GM18517 (cell line): ENCODE data around the gene RNF168.
A peak's percentile ranks its signal among the peaks of the same experiment; 100 is the strongest.
"Not testable (repeated sequence)": the region's sequence is repeated elsewhere in the genome, so short reads cannot be mapped to it uniquely, and the experiment has no call there.

Experiments
- ATAC-seq: cut with Tn5 transposase; IDR thresholded peaks from one replicate; pipeline ENCODE4 v1.9.1; 2021; ENCODE audit warnings: mild to moderate bottlenecking, moderate library complexity; ENCODE audit not compliant: unreplicated experiment

Gene RNF168

DNA sequence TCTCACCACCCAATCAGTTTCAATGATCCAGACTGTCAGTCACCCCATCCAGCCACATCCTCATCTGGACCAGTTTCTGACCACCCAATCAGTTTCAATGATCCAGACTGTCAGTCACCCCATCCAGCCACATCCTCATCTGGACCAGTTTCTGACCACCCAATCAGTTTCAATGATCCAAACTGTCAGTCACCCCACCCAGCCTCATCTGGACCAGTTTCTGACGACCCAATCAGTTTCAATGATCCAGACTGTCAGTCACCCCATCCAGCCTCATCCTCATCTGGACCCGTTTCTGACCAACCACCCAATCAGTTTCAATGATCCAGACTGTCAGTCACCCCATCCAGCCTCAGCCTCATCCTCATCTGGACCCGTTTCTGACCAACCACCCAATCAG lies 33.4 kb downstream of the RNF168 start:
- not testable (repeated sequence) for ATAC-seq

DNA sequence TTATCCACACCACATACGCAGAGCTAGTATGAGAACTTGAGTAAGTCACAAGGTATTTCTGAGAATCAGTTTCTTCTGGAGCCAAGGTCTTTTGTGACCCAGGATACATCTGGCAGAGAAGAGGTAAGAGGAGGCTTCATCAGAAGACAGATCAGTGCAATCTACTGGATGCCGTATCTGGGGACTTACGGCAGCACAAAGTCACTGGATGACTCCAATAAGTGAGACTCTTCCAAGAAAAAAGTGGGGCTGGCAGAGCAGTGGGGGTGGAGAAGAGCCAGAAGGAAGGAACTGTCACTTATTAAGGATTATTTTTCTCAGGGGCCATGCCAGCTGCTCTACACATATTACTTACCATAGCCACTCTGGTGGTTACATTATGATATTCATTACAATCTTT lies 39.8 kb downstream of the RNF168 start:
- no peak for ATAC-seq

DNA sequence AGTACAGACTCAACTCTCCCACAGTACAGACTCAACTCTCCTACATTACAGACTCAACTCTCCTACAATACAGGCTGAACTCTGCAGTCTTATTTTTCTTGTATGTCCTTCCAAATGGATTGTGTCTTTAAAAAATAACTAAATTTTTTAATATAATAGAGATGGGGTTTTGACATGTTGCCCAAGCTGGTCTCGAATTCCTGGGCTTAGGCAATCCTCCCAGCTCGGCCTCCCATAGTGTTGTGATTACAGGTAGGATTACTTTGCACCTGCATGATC lies 40.2 kb downstream of the RNF168 start:
- ATAC-seq: no peak

DNA sequence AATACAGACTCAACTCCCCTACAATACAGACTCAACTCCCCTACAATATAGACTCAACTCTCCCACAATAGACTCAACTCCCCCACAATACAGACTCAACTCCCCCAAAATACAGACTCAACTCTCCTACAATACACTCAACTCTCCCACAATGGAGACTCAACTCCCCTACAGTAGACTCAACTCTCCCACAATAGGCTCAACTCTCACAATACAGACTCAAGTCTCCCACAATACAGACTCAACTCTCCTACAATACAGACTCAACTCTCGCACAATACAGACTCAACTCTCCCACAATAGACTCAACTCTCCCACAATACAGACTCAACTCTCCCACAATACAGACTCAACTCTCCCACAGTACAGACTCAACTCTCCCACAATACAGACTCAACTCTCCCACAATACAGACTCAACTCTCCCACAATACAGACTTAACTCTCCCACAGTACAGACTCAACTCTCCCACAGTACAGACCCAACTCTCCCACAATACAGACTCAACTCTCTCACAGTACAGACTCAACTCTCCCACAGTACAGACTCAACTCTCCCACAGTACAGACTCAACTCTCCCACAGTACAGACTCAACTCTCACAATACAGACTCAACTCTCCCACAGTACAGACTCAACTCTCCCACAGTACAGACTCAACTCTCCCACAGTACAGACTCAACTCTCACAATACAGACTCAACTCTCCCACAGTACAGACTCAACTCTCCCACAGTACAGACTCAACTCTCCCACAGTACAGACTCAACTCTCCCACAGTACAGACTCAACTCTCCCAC lies 40.7 kb downstream of the RNF168 start:
- ATAC-seq: not testable (repeated sequence)

DNA sequence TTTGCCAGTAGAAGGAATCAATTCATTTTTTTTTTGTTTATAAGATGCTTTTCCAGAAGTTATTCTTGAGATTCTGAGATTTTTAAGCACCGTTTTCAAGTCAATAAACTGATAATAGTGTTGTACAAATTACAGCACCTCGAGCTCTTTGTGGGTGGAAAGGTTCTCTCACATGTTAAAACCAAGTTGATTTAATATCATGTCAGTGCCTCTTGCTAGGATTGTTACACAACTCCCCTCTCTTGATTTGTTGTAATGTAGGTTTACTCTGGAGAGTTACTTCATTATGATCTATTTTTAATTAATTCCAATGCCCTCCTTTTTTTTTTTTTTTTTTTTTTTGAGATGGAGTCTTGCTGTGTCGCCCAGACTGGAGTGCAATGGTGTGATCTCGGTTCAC lies 45.5 kb downstream of the RNF168 start:
- no peak for ATAC-seq

DNA sequence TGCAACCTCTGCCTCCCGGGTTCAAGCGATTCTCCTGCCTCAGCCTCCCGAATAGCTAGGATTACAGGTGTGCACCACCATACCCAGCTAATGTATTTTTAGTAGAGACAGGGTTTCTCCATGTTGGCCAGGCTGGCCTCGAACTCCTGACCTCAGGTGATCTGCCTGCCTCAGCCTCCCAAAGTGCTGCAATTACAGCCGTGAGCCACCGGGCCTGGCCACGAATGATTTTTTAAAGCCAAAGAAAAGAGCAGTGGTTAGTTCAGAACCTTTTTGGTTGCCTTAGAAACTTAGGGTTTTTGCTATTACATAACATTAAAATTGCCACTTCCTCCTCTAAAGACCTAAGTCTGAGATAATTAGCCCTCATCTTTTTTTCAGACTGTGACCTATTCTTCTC lies 46.1 kb downstream of the RNF168 start:
- ATAC-seq: not testable (repeated sequence)

DNA sequence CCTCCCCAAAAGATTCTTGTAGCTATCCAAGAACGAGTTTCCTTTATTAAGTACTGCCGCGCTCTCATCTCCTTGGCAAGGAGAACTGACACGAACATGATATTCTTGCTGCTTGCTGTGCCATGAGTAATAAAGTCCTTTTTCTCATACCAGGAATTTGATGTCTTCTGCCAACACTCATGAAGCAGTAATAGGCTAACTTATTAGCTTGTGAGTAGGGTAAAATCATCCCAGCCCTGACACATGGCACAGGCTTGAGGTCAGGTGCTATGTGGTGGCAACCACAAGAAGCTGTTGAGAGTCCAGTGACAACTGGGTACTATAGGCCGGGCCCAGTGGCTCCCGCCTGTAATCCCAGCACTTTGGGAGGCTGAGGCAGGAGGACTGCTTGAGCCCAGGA lies 48.6 kb downstream of the RNF168 start:
- no peak for ATAC-seq

DNA sequence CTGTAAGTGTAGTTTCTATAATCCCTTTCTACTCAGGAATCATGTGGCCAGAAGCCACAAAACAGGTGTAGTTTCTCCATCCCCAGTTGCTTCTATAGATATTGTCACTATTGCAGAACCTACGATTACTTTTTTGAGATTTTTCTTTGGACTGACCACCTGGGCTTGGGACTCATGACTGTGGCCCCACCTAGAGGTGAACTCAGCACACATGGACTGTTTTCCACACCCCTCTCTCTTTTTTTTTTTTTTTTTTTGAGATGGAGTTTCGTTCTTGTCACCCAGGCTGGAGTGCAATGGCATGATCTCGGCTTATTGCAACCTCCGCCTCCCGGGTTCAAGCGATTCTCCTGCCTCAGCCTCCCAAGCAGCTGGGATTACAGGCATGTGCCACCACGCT lies 58.2 kb downstream of the RNF168 start:
- ATAC-seq: not testable (repeated sequence)

DNA sequence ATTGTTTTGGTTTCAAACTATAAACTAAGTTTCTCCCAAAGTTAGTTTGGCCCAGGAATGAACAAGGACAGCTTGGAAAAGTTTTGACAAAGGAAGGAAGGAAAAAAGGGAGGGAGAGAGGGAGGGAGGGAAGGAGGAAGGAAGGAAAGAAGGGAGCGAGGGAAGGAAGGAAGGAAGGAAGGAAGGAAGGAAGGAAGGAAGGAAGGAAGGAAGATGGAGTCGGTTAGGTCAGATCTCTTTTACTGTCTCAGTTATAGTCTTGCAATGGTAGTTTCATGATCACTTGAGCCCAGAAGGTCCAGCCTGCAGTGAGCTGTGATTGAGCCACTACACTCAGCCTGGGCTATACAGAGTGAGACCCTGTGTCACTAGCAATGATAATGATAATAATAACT lies 59.1 kb downstream of the RNF168 start:
- no peak for ATAC-seq

DNA sequence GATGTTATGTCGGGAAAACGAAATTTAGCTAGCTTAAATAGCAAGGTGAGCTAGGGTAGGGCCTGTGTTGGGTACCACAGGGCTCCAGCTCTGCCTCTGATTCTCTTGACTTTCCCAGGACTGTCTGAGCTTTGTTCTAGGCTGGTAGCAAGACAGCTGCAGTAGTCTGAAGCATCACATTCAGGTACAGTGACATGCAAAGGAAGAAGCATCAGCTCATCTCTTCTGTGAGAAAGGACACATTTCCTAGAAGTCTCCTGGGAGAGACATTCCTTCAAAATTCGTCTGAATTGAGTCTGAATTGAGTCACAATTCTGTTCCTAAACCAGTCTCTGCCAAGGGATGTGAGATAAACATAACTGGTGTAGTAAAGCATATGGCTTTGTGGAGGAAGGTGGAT lies 62.9 kb downstream of the RNF168 start:
- no peak for ATAC-seq

DNA sequence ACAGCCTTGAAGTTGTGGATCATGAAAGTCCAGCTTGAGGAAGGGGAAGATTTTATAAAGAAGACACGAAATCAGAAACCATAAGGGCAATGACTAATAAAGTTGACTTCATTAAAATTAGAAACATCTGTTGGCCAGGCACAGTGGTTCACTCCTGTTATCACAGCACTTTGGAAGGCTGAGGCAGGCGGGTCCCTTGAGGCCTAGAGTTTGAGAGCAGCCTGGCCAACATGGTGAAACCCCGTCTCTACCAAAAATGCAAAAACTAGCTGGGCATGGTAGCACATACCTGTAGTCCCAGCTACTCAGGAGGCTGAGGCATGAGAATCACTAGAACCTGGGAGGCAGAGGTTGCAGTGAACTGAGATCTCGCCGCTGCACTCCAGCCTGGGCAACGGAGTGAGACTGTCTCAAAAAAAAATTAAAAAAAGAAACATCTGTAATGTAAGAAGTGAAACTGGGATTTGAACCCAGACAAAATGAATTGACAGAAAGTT lies 63.5 kb downstream of the RNF168 start:
- no peak for ATAC-seq

DNA sequence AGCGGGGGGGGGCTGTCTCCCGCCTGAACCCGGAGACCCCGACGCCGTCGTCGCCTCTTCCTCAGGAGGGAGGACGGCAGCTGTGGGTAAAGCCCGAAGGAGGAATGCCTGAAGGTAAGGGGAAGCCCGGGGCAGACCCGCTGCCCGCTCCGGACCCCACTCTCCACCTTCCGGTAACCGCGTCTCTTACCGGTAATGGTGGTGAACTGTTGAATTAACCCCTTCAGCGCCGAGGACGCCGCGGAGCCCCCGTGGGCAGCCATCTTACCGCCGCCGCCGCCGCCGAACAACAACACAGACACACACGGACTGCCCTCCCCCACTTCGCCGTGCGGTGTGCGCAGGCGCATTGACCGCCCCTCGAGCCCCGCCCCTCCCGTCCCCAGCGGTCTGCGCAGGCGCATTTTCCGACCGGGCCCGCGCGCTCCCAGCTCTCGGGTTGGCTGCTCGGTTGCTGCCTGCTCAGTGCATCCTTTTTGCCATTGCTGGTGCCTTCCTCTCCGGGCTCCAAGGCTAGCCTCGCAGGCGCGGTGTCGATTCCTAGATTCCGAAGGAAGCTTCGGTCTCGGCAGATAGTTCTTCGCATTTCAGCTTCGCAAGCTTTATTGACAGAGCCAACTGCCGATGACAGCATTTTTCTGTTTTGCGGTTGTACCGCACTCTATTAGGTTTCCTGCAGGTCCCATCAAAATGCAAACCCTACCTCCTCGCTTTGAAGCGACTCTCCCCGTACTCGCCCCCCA lies 71.3 kb downstream of the RNF168 start, which contains the start of gene UBXN7:
UBXN7 (minus strand) TSS at position 291 of the 743 bp plus-strand sequence; CDS start at position 263, 28 bp downstream.
- ATAC-seq: peak; percentile 78

DNA sequence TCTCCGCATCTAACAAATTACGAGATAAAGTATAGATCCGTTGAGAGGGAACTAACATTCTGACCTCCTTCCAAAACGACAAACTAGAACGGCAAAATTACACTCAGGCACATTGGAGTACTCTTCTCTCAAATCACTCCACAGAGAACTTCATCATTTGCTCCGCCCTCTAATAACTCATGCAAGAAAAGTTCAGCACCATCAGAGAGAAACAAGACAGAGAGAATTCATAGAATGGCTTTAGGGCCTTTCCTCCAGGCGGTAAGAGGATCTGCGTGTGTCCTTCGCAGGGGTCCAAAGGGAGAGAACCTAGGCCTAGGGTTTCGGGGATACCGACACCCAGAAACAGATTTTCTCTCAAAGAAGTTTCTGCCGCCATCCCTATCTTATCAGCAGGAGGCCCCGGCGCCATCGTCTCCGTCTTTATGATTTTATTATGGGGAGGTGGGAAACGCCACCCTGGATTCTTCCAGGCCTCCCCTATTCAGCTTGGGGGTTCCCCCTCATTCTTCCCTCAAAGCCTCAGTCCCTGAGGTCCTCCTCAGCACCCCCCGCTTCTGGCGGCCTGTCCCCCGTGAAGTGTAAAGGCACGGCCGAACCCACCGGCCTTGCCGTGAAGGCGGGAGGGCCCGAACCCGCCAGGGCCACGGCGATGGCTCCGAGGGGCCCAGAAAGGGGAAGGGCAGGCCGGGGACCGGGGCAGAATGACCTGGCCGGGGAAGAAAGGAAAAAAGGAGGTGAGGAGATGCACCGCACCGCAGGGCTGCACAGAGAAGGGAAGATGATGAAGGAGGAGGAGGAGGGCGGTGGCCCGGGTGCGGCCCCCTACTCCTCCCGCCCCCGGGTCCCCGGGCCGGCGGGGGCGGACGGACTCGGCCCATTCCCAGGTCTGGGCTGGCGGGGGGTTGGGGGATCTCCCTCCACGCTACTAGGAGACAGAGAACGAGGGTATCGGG lies 72.1 kb downstream of the RNF168 start:
- ATAC-seq: peak; percentile 22

DNA sequence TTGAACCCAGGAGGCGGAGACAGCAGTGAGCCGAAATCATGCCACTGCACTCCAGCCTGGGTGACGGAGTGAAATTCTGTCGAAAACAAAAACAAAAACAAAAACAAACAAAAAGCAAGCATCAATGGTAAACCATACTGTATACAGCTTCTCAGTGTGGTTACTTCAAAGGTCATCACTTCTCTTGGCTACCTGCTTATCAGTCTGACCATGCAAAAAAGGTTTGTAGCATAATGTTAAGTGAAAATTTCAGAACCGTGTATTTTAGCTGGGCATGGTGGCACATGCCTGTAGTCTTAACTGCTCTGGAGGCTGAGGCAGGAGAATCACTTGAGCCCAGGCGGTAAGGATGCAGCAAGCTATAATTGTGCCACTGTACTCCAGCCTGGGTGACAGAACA lies 75.5 kb downstream of the RNF168 start:
- ATAC-seq: no peak

DNA sequence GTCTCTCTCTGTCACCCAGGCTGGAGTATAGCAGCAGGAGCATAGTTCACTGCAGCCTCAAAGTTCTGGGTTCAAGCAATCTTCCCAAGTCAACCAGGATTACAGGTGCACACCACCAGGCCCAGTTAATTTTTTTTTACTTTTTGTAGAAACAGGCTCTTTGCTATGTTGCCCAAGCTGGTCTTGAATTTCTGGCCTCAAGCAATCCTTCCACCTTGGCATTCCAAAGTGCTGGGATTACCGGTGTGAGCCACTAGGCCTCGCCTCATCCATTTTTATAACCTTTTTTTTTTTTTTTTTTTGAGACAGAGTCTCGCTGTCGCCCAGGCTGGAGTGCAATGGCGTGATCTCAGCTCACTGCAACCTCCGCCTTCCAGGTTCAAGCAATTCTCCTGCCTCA lies 79.1 kb downstream of the RNF168 start:
- not testable (repeated sequence) for ATAC-seq

DNA sequence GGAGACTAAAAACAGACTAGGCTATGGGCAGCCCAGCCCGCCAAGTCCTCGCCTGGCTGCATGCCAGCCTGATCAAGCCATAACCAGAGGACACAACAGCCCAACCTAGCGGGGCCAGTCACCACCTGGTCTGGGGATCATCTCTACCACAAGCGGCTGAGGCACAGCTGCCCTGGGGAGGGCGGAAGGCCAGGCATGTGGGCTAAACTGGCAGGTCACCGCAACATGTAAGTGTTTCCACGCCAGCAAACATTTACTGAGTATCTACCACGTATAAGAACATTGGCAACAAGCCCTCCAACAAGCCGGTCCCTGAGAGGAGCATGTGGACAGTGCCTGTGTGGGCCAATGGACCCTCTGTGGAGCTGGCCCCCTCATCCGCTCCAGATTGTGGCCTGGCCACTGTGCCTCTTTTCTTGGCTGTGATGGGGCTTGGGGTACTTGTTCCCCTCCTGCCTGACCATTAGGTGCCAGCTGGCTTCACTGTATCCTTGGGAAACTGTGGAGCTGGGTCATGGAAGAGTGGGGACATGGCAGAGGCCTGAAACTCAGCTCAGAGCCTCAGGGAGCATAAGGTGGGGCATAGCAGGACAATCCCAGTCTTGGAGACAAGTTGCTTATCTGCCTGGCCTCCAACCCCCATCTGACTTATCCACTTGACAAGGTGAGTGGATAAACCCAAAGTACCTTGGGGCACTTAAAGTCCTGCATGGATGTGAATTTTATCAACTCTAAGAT lies 80.4 kb downstream of the RNF168 start:
- no peak for ATAC-seq

DNA sequence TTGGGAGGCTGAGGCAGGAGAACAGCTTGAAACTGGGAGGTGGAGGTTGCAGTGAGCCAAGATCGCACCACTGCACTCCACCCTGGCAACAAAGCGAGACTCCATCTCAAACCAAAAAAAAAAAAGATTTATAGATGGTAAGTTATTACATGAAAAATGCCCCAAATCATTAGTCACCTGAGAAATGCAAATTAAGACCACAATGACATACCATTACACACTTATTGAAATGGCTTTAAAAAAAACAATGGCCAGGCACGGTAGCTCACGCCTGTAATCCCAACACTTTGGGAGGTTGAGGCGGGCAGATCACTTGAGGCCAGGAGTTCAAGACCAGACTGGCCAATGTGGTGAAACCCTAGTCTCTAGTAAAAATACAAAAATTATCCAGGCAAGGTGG lies 81.9 kb downstream of the RNF168 start:
- ATAC-seq: not testable (repeated sequence)

DNA sequence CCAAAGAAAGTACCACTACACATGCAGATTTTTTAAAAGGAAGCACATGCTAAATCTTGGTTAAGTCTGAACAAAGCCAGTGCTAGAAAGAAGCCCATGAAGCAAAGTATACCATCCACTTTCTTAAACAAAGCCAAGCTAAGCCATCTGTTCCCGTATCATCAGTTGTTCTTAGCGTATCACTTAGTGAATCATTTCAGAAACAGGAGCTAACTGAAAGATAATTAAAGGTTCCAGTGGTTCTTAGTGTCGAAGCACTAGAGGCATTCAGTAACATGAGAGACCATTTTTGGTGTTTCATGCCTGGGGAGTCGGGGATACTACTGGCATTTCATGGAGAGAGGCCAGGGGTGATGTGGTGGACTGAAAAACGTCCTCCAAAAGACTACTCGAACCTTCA lies 84.2 kb downstream of the RNF168 start:
- no peak for ATAC-seq
